Activated CD4-positive, alpha-beta T cell treated with anti-CD3 and anti-CD28 coated beads, Interleukin-2, Interleukin-6, amounts not matched to agents 100 ng/mL and 50 ng/mL, durations not matched to agents 16 hours and 8 hours (primary cell): Measurements from ENCODE around the gene DRAXIN.

Source experiments
- DNase-seq: peaks from one replicate; pipeline ENCODE4 v3.0.0-alpha.2; 2020

Gene DRAXIN

DNA sequence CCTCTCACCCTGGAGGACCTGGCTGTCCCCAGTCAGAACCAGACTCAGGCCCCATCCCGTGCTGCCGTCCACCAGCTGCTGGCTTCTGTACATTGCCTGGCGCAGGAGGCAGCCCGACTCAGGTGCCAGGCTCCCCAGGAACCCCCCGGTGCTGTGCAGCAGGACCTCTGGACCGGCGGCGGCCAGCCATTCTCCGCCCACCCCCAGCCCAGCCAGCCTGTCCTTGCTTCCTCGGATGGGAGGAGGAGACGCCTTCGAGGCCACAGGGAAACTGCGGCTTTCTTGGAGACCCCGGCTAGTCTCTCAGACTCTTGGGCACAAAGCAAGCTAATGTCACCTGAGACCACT is 74.9 kb downstream of the DRAXIN start:
- no peak for DNase-seq

DNA sequence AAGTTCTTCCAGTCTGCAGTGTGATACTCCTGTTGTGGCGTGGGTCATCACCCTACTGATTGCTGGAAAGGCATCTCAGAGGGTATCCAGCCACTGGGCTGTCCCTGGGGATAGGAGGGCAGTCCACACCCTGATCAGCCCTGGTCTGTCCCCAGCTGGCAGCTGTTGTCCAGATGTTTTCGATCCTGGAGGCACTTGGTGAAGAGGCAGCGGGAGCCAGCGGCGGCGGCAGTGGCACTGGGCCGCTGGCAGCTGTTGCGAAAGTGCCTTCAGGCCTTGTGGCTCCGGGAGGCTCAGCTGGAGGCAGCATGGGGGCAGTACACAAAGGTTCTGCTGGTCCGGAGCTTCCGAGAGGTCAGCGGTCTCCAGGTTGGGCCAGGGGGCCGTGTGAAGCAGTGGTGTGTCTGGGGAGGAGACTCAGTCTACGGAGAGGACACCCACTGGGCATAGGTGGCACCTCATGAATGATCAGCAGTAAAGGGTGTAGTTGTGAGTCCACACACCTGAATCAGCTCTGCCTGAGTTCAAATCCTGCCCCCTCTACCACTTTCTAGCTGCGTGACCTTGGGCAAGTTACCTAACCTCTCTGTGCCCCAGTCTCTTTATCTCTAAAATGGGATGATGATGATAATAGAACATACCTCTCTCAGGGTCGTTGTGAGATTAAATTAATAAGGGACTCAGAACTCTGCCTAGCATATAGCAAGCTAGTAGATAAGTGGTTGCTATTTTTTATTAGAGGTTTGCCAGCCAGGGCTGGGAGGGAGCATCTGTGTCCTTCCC is 76.6 kb downstream of the DRAXIN start:
- DNase-seq, result no peak

DNA sequence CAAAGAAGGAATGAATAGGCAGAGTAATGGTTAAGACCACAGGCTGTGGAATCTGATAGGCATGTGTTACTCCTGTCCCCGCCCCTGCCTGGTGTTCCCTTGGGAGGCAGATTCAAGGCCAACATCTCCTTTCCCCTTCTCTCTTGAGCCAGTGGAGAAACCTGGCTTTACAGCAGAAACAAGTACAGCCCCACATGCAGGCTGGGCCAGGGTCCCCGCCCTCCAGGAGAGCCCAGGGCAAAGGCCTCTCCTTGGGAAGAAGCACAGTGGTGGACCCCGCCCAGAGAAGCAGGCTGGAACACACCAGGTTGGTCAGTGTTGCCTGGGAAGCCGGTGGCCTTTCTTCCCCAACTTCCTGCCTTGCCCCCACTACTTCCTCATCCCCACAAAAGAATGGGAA is 77.3 kb downstream of the DRAXIN start:
- DNase-seq, result no peak

DNA sequence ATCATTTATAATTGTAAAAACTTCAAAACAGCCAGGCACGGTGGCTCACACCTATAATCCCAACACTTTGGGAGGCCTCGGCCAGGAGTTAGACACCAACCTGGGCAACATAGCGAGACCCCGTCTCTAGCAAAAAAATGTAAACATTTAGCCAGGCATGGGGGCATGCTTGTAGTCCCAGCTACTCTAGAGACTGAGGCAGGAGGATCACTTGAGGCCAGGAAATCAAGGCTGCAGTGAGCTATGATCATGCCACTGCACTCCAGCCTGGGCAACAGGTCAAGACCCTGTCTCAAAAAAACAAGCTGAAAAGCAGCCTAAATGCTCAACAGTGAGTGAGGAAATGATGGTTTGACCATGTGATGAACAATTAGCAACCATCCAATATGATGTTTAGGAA is 77.8 kb downstream of the DRAXIN start:
- no peak for DNase-seq

DNA sequence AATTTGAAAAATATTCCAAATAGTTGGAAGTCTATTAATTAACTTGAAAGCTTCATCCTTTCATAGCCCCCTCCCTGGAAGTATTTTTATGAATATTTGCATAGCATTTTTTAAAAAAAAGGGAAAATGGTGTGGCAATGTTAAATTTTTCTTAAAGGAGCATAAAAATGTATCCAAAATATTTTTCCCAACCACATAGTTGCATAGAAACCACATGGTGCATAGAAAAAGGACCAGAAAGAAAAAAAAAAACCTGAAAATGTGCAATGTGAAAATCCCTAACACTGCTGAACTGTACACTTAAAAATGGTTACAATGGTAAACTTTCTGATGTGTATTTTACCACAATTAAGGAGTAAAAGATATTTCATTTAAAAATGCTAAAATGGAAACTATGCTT is 78.5 kb downstream of the DRAXIN start:
- no peak for DNase-seq

GRCh38 chr1:11771481-11772043 is 80.1 kb downstream of the DRAXIN start:
- DNase-seq, result no peak

DNA sequence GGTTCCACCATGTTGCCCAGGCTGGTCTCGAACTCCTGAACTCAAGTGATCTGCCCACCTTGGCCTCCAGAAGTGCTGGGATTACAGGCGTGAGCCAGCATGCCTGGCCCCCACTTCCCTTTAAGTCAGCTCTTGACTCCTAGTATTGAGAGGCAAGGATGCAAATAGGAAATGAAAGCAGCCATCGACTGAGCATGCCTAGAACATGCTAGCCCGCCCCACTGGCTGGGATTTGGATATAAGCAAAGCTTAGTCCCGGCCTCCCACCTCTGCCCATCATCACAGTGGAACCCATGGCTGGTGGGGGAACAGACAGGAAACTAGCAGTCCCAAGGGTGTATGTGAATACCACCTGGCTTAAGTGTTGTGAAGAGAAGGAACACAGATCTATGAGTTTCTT is 80.9 kb downstream of the DRAXIN start:
- DNase-seq, result no peak

GRCh38 chr1:11774753-11775152 is 83.2 kb downstream of the DRAXIN start:
- DNase-seq, result no peak
